ENCODE results near the gene SLC12A9.

SLC12A9 gene

DNA sequence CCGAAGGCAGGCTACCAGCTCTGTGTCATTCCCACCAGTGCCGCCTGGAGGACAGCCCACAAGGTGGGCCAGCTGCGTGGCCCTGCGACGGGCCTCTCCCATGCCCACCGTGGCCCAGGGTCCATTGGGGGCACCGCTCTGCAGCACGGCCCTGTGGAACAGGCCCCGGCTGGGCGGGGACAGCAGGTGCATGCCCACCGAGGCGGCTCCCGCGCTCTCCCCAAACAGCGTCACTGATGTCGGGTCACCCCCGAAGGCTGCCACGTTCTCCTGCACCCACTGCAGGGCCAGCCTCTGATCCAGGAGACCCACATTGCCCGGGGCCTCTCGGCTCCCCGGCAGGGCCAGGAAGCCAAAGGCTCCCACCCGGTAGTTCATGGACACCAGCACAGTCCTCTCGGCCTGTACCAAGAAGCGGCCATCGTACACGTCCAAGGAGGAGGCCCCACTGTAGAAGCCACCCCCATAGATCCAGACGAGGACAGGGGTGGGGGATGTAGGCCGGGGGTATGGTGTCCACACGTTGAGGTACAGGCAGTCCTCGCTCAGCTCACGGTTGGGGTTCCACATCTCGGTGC lies 40.9 kb downstream of the SLC12A9 start:
- no peak overlapping the region for H3K4me3 ChIP-seq (ENCODE audit: low read length)
- H3K9me3 ChIP-seq (ENCODE audit: insufficient read depth, low read length): no peaks in the 10 kb centered on the region
- TF ChIP-seq, protein P1, sequence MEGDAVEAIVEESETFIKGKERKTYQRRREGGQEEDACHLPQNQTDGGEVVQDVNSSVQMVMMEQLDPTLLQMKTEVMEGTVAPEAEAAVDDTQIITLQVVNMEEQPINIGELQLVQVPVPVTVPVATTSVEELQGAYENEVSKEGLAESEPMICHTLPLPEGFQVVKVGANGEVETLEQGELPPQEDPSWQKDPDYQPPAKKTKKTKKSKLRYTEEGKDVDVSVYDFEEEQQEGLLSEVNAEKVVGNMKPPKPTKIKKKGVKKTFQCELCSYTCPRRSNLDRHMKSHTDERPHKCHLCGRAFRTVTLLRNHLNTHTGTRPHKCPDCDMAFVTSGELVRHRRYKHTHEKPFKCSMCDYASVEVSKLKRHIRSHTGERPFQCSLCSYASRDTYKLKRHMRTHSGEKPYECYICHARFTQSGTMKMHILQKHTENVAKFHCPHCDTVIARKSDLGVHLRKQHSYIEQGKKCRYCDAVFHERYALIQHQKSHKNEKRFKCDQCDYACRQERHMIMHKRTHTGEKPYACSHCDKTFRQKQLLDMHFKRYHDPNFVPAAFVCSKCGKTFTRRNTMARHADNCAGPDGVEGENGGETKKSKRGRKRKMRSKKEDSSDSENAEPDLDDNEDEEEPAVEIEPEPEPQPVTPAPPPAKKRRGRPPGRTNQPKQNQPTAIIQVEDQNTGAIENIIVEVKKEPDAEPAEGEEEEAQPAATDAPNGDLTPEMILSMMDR (IDR thresholded peaks at IDR 0.05; ENCODE audit: low read depth, low read length): no peak
- no peak for TF ChIP-seq EZH2phosphoT487 (IDR thresholded peaks at IDR 0.05; ENCODE audit: low read depth)
- H3K4me1 ChIP-seq (ENCODE audit: low read length): peaks cover 17% of the 10 kb centered on the region
- H3K4me2 ChIP-seq (ENCODE audit: low read length): no peak overlapping the region
- H3K79me2 ChIP-seq (ENCODE audit: low read length): peaks cover 11% of the 10 kb centered on the region
- H3K36me3 ChIP-seq (replicated peaks; ENCODE audit: low read depth, low read length): peaks cover 8% of the 10 kb centered on the region
- no peak overlapping the region for H3K27ac ChIP-seq (ENCODE audit: low read length)
- H4K20me1 ChIP-seq (ENCODE audit: insufficient read depth, low read length): no peaks in the 10 kb centered on the region
- no peak overlapping the region for H3K9ac ChIP-seq (ENCODE audit: low read length)
- H3K27me3 ChIP-seq (ENCODE audit: low read depth, low read length): no peaks in the 10 kb centered on the region
- no peak overlapping the region for H2AFZ ChIP-seq (ENCODE audit: low read depth, low read length)

DNA sequence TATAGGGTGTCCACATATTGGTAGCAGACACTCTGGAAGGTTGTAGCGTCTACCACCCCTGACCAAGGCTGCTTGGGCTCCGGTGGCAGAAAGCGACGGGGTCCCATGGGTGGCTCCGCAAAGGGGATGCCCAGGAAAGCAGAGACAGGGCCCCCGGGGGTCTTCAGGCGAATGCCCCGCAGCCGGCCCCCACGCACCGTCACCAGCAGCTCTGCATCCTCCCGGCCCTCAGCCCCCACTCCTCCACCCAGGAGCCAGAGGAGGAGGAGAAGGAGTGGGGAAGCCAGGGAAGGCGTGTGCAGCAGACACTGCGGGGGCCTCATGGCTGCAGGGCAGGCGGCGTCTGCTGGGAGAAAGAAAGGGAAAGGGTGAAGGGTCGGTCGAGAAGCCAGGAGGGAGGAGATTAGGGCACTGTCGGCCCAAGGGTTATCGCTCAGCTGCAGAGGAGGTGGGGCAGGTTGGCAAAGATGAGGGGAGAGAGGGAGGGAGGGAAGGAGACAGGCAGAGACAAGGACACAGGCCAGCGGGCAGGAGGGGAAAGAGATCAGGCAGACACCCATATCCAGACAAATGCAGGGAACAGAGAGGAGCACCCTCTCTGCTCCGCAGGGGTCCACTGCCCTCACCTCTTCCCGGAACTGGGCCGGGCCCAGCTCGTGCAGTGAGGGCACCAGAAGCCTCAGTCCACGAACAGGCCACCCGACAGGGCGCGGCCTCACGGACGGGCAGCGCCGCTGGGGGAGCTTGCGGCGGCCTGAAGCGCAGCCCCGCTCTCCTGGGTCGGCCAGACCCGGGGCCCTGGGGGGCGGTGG lies 41.6 kb downstream of the SLC12A9 start:
- Histone ChIP-seq H3K9me3 (ENCODE audit: insufficient read depth, low read length) (no peaks in the 10 kb centered on the region), H3K79me2 (ENCODE audit: low read length) (peaks cover 4% of the 10 kb centered on the region), H3K4me2 (ENCODE audit: low read length) (peak overlapping the region; percentile 68), H3K36me3 (replicated peaks; ENCODE audit: low read depth, low read length) (peaks cover under 1% of the 10 kb centered on the region), H3K9ac (ENCODE audit: low read length) (no peak overlapping the region), H2AFZ (ENCODE audit: low read depth, low read length) (no peak overlapping the region), H3K4me3 (ENCODE audit: low read length) (no peak overlapping the region; the same call in 1 of the 2 replicates), H3K27ac (ENCODE audit: low read length) (no peak overlapping the region), H3K4me1 (ENCODE audit: low read length) (peaks cover 13% of the 10 kb centered on the region; the same call in 1 of the 2 replicates), H3K27me3 (ENCODE audit: low read depth, low read length) (no peaks in the 10 kb centered on the region), H4K20me1 (ENCODE audit: insufficient read depth, low read length) (no peaks in the 10 kb centered on the region)
- TF ChIP-seq, protein P1 (IDR thresholded peaks at IDR 0.05; ENCODE audit: low read depth, low read length): no peak
- TF ChIP-seq EZH2phosphoT487 (IDR thresholded peaks at IDR 0.05; ENCODE audit: low read depth): no peak

DNA sequence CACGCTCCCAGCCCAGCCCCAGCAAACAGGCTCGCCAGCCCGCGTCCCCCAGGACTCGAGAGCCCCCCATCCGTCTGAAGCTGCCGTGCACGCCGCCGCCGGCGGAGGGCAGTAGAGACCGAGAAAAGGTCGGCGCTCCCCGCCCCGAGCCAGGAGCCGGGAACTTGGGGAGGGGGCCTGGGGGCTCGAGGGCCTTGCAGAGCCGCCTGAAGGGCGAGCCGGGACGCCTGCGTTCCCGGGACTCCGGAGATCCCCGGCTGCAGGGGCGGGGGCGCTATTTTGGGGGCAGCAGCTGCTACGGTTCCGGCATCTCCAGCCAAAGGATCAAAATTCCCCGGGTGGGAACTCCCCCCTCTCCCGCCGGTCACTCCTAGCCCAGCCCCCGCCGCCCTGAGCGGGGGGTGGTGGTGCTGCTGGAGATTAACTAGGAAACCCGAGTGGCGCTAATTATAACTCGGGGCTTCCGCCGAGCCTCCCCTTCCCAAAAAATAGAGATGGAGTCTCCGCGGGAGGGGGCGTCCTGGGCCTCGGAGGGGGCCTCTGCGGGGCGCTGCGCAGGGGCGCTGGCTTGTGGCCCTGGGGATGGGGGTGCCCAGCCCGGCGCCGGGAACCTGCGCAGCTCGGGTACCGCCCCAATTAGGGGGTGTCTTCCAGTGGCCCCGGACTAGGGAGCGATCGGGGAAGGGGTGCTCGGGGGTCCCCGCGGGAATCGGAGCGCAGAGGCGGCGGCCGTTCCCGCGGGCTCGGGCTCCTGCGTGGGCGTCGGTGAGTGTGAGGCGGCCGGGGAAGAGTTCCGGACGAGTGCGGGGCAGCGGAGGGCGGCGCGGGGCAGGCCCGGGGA lies 42.6 kb downstream of the SLC12A9 start:
- Histone ChIP-seq H4K20me1 (ENCODE audit: insufficient read depth, low read length) (no peaks in the 10 kb centered on the region), H3K27me3 (ENCODE audit: low read depth, low read length) (peaks cover 2% of the 10 kb centered on the region; the same call in 1 of the 2 replicates), H3K9me3 (ENCODE audit: insufficient read depth, low read length) (no peaks in the 10 kb centered on the region), H3K9ac (ENCODE audit: low read length) (peak overlapping the region; percentile 24; the same call in 1 of the 2 replicates), H3K4me1 (ENCODE audit: low read length) (peaks cover 13% of the 10 kb centered on the region; the same call in 1 of the 2 replicates), H3K4me2 (ENCODE audit: low read length) (peak overlapping the region; percentile 68), H3K36me3 (replicated peaks; ENCODE audit: low read depth, low read length) (no peaks in the 10 kb centered on the region), H3K27ac (ENCODE audit: low read length) (no peak overlapping the region), H3K79me2 (ENCODE audit: low read length) (no peaks in the 10 kb centered on the region), H2AFZ (ENCODE audit: low read depth, low read length) (peak overlapping the region; percentile 29; the same call in 1 of the 2 replicates), H3K4me3 (ENCODE audit: low read length) (peak overlapping the region; percentile 68)
- TF ChIP-seq, protein P1 (IDR thresholded peaks at IDR 0.05; ENCODE audit: low read depth, low read length): peak; percentile 89
- TF ChIP-seq EZH2phosphoT487 (IDR thresholded peaks at IDR 0.05; ENCODE audit: low read depth): no peak

All from OCI-LY3 (cell line).